H4 (cell line): ENCODE results near the gene TOR1A. TPM values are rescaled to one million over a fixed set of nuclear protein-coding genes. Genes with fewer than 3 reads are reported as not detected.

Experiments
- total RNA-seq: library from RNA; depleted of rRNA; stranded (reverse); fragments of >200 nt; shearing (Covaris generic); gene quantifications from 2 replicates; pipeline ENCODE4 v1.2.3, GENCODE V29; 2014; rRNA removed

TOR1A gene
- total RNA-seq, 1 experiment from 2014 or later = 73.7 TPM

Other genes with a start within 250 kb of the TOR1A start
- not detected in 2 replicates for gene C9orf50, start 203.0 kb downstream of the TOR1A start, total RNA-seq
- gene NTMT1, start 198.0 kb downstream of the TOR1A start, total RNA-seq = 42.0 and 47.8 TPM in 2 replicates
- gene ASB6, start 182.0 kb downstream of the TOR1A start, total RNA-seq = 8.3 and 13.3 TPM in 2 replicates
- 16.5 and 18.9 TPM in 2 replicates for gene PRRX2, start 158.5 kb downstream of the TOR1A start, total RNA-seq
- gene PTGES, start 71.1 kb downstream of the TOR1A start, total RNA-seq = 13.0 and 14.2 TPM in 2 replicates
- 45.5 and 57.7 TPM in 2 replicates for gene TOR1B, start 21.0 kb downstream of the TOR1A start, total RNA-seq
- 52.7 and 58.8 TPM in 2 replicates for gene C9orf78, start 11.1 kb upstream of the TOR1A start, total RNA-seq
- 2.6 and 2.8 TPM in 2 replicates for gene USP20, start 11.3 kb upstream of the TOR1A start, total RNA-seq
- 19.2 and 24.7 TPM in 2 replicates for gene FNBP1, start 219.1 kb upstream of the TOR1A start, total RNA-seq
- gene GPR107, start 229.8 kb upstream of the TOR1A start, total RNA-seq = 13.0 and 21.3 TPM in 2 replicates